ENCODE measurements around the gene NTHL1. TPM values are rescaled to one million over a fixed set of nuclear protein-coding genes. Genes with fewer than 3 reads are reported as not detected.

The NTHL1 gene
- total and polyA plus RNA-seq, 2 of the 13 experiments (the other 11 are each of a cell fraction or from before 2014, with no cell fraction given), result 47.5 to 64.9 TPM

DNA sequence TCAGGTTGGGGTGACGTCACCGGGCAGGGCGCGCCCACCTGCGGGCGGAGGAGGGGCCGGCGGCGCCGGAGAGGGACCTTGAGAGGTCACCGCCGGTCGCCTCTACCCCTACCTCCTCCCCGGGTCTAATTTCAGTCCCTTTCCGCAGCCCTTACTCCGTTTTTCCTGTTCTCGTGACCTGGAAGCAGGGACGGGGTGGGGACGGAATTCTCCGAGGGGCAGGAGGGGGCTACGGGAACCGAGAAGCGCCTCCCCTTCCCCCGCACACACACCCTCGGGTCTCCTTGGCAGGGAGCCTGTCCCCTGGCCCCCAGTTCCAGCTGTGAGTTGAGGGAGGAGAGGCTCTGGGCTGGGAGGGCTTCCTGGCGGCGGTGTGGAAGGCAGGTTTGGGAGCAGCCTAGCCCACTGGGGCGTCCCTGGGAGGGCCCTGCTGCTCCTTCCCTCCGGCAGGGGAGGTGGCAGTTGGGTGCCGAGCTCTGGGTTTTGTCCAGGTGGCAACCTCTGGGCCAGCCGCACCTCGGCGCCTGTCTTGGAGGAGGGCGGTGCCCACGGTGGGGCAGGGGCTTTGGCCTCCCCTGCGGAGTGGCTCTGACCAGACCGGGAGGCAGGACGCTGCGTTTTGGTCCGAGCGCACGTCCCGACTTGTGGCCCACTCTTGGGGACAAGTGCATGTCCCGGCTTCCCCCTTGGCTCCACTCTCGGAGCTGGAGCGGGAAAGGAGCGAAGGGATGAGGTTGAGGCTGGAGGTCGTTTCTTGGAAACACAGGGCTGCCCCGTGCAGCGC is 57.1 kb downstream of the NTHL1 start (continued):
- TF ChIP-seq, protein P1, sequence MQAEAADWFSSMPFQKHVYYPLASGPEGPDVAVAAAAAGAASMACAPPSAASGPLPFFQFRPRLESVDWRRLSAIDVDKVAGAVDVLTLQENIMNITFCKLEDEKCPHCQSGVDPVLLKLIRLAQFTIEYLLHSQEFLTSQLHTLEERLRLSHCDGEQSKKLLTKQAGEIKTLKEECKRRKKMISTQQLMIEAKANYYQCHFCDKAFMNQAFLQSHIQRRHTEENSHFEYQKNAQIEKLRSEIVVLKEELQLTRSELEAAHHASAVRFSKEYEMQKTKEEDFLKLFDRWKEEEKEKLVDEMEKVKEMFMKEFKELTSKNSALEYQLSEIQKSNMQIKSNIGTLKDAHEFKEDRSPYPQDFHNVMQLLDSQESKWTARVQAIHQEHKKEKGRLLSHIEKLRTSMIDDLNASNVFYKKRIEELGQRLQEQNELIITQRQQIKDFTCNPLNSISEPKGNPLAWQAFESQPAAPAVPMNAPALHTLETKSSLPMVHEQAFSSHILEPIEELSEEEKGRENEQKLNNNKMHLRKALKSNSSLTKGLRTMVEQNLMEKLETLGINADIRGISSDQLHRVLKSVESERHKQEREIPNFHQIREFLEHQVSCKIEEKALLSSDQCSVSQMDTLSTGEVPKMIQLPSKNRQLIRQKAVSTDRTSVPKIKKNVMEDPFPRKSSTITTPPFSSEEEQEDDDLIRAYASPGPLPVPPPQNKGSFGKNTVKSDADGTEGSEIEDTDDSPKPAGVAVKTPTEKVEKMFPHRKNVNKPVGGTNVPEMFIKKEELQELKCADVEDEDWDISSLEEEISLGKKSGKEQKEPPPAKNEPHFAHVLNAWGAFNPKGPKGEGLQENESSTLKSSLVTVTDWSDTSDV (CRISPR knock-in tag; IDR thresholded peaks at IDR 0.05), result no peak; the same call in 1 of the 2 replicates
- TF ChIP-seq ZNF652 (CRISPR knock-in tag; IDR thresholded peaks at IDR 0.05; ENCODE audit: borderline replicate concordance, low read depth), result no peak
- TF ChIP-seq SATB2 (CRISPR knock-in tag; IDR thresholded peaks at IDR 0.05), result no peak
- TF ChIP-seq ZNF674 (CRISPR knock-in tag; IDR thresholded peaks at IDR 0.05; ENCODE audit: low read depth), result no peak
- no peak for TF ChIP-seq SNRNP70 (IDR thresholded peaks at IDR 0.05; ENCODE audit: low read depth, low read length)
- TF ChIP-seq, protein P2, sequence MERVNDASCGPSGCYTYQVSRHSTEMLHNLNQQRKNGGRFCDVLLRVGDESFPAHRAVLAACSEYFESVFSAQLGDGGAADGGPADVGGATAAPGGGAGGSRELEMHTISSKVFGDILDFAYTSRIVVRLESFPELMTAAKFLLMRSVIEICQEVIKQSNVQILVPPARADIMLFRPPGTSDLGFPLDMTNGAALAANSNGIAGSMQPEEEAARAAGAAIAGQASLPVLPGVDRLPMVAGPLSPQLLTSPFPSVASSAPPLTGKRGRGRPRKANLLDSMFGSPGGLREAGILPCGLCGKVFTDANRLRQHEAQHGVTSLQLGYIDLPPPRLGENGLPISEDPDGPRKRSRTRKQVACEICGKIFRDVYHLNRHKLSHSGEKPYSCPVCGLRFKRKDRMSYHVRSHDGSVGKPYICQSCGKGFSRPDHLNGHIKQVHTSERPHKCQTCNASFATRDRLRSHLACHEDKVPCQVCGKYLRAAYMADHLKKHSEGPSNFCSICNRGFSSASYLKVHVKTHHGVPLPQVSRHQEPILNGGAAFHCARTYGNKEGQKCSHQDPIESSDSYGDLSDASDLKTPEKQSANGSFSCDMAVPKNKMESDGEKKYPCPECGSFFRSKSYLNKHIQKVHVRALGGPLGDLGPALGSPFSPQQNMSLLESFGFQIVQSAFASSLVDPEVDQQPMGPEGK (CRISPR knock-in tag; IDR thresholded peaks at IDR 0.05), result no peak; the same call in 1 of the 2 replicates
- no peak for TF ChIP-seq HMG20B (CRISPR knock-in tag; conservative IDR thresholded peaks at IDR 0.05)
- no peak for TF ChIP-seq RAD51 (IDR thresholded peaks at IDR 0.05; ENCODE audit: borderline replicate concordance)
- TF ChIP-seq ZNF180 (CRISPR knock-in tag; IDR thresholded peaks at IDR 0.05; ENCODE audit: borderline replicate concordance, low read depth), result no peak
- TF ChIP-seq SOX5 (CRISPR knock-in tag; IDR thresholded peaks at IDR 0.05; ENCODE audit: borderline replicate concordance), result 0 out of 2 replicates have a peak, but pooled peaks have one; percentile 19
- TF ChIP-seq ZNF317 (CRISPR knock-in tag; IDR thresholded peaks at IDR 0.05), result 0 out of 2 replicates have a peak, but pooled peaks have one; percentile 25
- no peak for TF ChIP-seq NR2F6 (IDR thresholded peaks at IDR 0.05)
- 0 out of 2 replicates have a peak, but pooled peaks have one; percentile 38 for TF ChIP-seq NR2F6 (CRISPR knock-in tag; IDR thresholded peaks at IDR 0.05)
- no peak for TF ChIP-seq DNMT1 (CRISPR knock-in tag; IDR thresholded peaks at IDR 0.05)
- no peak for TF ChIP-seq CBX2 (IDR thresholded peaks at IDR 0.05; ENCODE audit: low read depth, low read length)
- TF ChIP-seq CBX2 (CRISPR knock-in tag; IDR thresholded peaks at IDR 0.05; ENCODE audit: low read depth), result no peak
- 0 out of 2 replicates have a peak, but pooled peaks have one; percentile 54 for TF ChIP-seq PCBP1 (IDR thresholded peaks at IDR 0.05; ENCODE audit: borderline replicate concordance, low read depth, low read length)
- peak; percentile 4; the same call in 1 of the 2 replicates for TF ChIP-seq SP4 (CRISPR knock-in tag; IDR thresholded peaks at IDR 0.05)
- no peak for TF ChIP-seq ZNF788 (CRISPR knock-in tag; IDR thresholded peaks at IDR 0.05; ENCODE audit: borderline replicate concordance)
- peak; percentile 18; the same call in 1 of the 2 replicates for TF ChIP-seq ZBTB7B (CRISPR knock-in tag; IDR thresholded peaks at IDR 0.05)
- 0 out of 2 replicates have a peak, but pooled peaks have one; percentile 6 for TF ChIP-seq CBFB (CRISPR knock-in tag; IDR thresholded peaks at IDR 0.05)
- no peak for TF ChIP-seq HNF4G (IDR thresholded peaks at IDR 0.05; ENCODE audit: borderline replicate concordance, low read depth, low read length)
- no peak for TF ChIP-seq HNF4G (CRISPR knock-in tag; IDR thresholded peaks at IDR 0.05; ENCODE audit: borderline replicate concordance, low read depth)
- TF ChIP-seq, protein P3, sequence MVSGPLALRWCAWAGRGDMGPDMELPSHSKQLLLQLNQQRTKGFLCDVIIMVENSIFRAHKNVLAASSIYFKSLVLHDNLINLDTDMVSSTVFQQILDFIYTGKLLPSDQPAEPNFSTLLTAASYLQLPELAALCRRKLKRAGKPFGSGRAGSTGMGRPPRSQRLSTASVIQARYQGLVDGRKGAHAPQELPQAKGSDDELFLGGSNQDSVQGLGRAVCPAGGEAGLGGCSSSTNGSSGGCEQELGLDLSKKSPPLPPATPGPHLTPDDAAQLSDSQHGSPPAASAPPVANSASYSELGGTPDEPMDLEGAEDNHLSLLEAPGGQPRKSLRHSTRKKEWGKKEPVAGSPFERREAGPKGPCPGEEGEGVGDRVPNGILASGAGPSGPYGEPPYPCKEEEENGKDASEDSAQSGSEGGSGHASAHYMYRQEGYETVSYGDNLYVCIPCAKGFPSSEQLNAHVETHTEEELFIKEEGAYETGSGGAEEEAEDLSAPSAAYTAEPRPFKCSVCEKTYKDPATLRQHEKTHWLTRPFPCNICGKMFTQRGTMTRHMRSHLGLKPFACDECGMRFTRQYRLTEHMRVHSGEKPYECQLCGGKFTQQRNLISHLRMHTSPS (CRISPR knock-in tag; IDR thresholded peaks at IDR 0.05; ENCODE audit: low read depth), result no peak
- TF ChIP-seq ZNF354B (CRISPR knock-in tag; IDR thresholded peaks at IDR 0.05), result no peak
- no peak for TF ChIP-seq DPF2 (CRISPR knock-in tag; IDR thresholded peaks at IDR 0.05; ENCODE audit: borderline replicate concordance, low read depth)
